ENCODE results near the gene WDR90. TPM values are rescaled to one million over a fixed set of nuclear protein-coding genes. Genes with fewer than 3 reads are reported as not detected.
A peak's percentile ranks its signal among the peaks of the same experiment; 100 is the strongest.

The WDR90 gene
- total RNA-seq, 1 donor from 2014 or later = 75.9 TPM

DNA sequence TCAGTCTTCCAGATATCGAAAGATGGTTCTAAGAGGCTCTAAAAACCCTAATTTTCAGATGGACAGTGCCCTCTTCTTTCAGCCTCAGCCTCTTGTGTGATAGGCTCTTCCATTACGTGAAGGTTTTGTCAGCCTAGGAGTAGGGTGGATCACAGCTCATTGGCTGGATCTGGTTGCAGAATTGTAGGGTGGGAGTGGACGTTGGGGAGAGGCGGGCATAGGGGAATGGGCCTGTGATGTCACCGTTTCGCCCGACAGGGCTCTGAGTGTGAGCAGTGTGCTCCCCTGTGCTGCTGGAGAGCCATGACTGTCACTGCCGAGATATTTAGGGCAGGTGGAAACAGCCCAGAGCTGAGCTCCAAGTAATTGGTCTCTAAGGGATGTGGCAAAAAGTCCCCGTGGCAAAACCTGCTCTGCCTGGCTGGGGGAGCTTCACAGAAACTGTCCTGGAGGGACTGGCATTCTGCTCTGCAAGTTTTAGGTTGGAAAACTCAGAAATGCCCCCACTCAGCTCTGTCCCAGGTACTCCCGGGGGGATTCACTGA lies 24.6 kb upstream of the WDR90 start:
- Mint-ChIP-seq H3K4me1 (peaks cover 10% of the 10 kb centered on the region), H3K9me3 (no peaks in the 10 kb centered on the region), H3K4me3 (no peak overlapping the region), H3K27ac (no peak overlapping the region), H3K27me3 (ENCODE audit: low read depth) (no peaks in the 10 kb centered on the region), H3K36me3 (no peaks in the 10 kb centered on the region)
- TF ChIP-seq, protein P1, sequence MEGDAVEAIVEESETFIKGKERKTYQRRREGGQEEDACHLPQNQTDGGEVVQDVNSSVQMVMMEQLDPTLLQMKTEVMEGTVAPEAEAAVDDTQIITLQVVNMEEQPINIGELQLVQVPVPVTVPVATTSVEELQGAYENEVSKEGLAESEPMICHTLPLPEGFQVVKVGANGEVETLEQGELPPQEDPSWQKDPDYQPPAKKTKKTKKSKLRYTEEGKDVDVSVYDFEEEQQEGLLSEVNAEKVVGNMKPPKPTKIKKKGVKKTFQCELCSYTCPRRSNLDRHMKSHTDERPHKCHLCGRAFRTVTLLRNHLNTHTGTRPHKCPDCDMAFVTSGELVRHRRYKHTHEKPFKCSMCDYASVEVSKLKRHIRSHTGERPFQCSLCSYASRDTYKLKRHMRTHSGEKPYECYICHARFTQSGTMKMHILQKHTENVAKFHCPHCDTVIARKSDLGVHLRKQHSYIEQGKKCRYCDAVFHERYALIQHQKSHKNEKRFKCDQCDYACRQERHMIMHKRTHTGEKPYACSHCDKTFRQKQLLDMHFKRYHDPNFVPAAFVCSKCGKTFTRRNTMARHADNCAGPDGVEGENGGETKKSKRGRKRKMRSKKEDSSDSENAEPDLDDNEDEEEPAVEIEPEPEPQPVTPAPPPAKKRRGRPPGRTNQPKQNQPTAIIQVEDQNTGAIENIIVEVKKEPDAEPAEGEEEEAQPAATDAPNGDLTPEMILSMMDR (IDR thresholded peaks at IDR 0.05; ENCODE audit: unreplicated experiment) = no peak
- no peak for DNase-seq (ENCODE audit: low spot score in 2 of 2, unreplicated experiment in 2 of 2)

DNA sequence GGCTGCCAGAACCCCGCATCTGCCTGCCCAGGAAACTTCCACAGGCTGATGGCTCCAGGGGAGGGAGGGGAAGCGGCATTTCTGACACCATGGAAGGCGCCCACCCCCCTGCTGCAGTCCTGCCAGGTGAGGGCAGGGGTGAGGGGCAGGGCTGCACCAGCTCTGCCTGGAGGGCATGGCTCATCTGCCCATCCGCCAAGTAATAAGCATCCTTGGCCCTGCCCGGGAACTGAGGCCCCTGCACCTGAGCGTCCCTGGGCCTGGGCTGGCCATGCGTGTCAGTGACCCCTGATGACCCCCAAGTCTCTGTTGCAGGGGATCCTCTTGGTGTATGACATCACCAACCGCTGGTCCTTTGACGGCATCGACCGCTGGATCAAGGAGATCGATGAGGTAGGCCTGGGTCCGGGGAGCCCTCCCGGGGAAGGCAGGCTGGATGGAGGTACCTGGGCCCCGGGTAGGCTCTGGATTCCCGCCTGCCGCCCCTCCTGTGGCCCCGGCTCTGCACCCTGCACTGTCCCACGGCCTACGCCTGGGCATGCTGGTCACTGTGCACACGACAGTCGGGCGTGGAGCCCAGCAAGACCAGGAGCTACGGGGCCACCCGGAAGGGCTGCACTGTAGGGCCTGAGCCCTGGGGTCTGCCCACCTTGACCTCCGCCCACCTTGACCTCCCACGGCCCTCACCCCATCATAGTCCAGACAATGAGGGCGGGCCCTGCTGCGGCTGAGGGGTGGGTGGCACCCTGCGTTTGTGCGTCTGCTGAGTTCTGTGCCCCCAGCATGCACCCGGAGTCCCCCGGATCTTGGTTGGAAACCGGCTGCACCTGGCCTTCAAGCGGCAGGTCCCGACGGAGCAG lies 23.8 kb upstream of the WDR90 start:
- Mint-ChIP-seq H3K9me3 (no peaks in the 10 kb centered on the region), H3K27ac (no peak overlapping the region), H3K4me3 (no peak overlapping the region), H3K36me3 (no peaks in the 10 kb centered on the region), H3K27me3 (ENCODE audit: low read depth) (no peaks in the 10 kb centered on the region), H3K4me1 (peaks cover 13% of the 10 kb centered on the region)
- no peak for DNase-seq (ENCODE audit: low spot score in 2 of 2, unreplicated experiment in 2 of 2)
- TF ChIP-seq, protein P1 (IDR thresholded peaks at IDR 0.05; ENCODE audit: unreplicated experiment) = no peak

GRCh38 chr16:625977-626765 lies 23.0 kb upstream of the WDR90 start:
- Mint-ChIP-seq H3K4me3 (no peak overlapping the region), H3K27ac (no peak overlapping the region), H3K36me3 (no peaks in the 10 kb centered on the region), H3K27me3 (ENCODE audit: low read depth) (no peaks in the 10 kb centered on the region), H3K4me1 (peaks cover 13% of the 10 kb centered on the region), H3K9me3 (no peaks in the 10 kb centered on the region)
- DNase-seq (ENCODE audit: low spot score in 2 of 2, unreplicated experiment in 2 of 2) = no peak
- TF ChIP-seq, protein P1 (IDR thresholded peaks at IDR 0.05; ENCODE audit: unreplicated experiment) = no peak

GRCh38 chr16:626787-627453 lies 22.2 kb upstream of the WDR90 start:
- no peak overlapping the region for H3K27ac Mint-ChIP-seq
- H3K27me3 Mint-ChIP-seq (ENCODE audit: low read depth) = no peaks in the 10 kb centered on the region
- TF ChIP-seq, protein P1 (IDR thresholded peaks at IDR 0.05; ENCODE audit: unreplicated experiment) = no peak
- no peaks in the 10 kb centered on the region for H3K36me3 Mint-ChIP-seq
- peaks cover 8% of the 10 kb centered on the region for H3K4me1 Mint-ChIP-seq
- no peak overlapping the region for H3K4me3 Mint-ChIP-seq
- no peak for DNase-seq (ENCODE audit: low spot score in 2 of 2, unreplicated experiment in 2 of 2)
- no peaks in the 10 kb centered on the region for H3K9me3 Mint-ChIP-seq

- Mint-ChIP-seq H3K27me3 (ENCODE audit: low read depth) (no peaks in the 10 kb centered on the region), H3K4me3 (no peak overlapping the region), H3K36me3 (no peaks in the 10 kb centered on the region), H3K4me1 (peaks cover 5% of the 10 kb centered on the region), H3K9me3 (no peaks in the 10 kb centered on the region), H3K27ac (no peak overlapping the region)
- TF ChIP-seq, protein P1 (IDR thresholded peaks at IDR 0.05; ENCODE audit: unreplicated experiment) = no peak
- peak in 1 of 2 experiments; percentile 27 for DNase-seq (ENCODE audit: low spot score in 2 of 2, unreplicated experiment in 2 of 2)
These were observed 21.5 kb upstream of the WDR90 start for GRCh38 chr16:627454-628239.

Data from mesothelial cell of epicardium (in vitro differentiated cells).